ENCODE results near the gene MYO16.

MYO16 gene

DNA sequence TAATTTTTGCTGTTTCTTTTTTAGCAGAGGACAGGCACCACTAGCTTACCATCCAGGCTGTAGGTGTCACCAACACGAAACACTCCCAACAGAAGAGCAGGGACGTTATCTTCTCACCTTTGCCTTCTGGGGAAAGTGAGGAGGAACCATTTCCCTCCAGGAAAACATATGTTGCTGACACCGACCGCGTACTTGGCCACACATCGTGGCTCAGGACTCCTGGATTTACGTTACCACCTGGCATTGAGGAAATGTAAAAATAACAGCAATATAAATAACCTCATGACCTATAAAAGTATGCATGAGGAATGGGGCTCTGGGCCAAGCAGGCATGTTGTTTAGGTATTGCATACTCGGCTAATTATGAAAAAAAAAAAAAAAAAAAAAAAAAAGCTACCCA lies 525.1 kb downstream of the MYO16 start:
- intact Hi-C loops (cut with DNase I; ENCODE audit: low total_unique reads): no loop called here

DNA sequence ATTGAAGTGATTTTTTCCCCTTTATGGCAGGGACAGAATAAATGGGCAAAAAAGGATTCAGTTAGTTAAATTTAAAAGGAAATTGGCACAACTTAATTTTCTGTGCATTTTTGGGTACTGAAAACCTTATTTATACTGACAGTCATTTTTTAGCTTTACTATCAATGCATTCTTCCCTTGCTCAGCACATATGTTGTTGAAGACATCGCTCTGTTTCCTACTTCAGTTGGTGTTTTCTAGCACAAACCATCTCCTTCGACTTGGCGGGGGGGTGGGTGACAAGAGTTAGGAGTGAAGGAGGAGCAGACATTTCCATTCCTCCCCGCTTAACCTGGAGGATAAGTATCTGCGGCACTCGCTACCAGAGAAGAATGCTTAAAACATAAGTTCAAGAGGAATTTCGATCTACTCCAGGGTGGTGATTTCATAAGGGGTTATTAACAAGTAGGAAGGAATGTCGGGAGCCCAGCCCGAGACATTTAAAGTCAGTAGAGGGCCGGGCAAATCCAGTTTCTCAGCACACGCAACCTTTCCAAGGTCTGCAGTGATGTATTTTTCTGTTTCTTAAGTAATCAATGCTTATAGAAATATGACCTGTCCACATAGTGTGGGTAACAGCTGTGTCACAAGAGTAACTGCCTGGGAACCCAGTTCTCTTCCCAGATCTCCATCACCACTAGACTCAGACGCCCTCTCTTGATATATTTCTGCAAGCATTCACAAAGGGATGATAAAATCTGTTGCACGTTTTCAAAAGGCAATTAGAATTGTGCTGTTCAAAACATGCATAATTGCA lies 525.8 kb downstream of the MYO16 start:
- intact Hi-C loops (cut with DNase I; ENCODE audit: low total_unique reads): no loop called here
- no peaks in the 10 kb centered on the region for H3K9me3 ChIP-seq
- H3K27ac ChIP-seq: peak overlapping the region; percentile 68 to 78
- TF ChIP-seq, protein P1, sequence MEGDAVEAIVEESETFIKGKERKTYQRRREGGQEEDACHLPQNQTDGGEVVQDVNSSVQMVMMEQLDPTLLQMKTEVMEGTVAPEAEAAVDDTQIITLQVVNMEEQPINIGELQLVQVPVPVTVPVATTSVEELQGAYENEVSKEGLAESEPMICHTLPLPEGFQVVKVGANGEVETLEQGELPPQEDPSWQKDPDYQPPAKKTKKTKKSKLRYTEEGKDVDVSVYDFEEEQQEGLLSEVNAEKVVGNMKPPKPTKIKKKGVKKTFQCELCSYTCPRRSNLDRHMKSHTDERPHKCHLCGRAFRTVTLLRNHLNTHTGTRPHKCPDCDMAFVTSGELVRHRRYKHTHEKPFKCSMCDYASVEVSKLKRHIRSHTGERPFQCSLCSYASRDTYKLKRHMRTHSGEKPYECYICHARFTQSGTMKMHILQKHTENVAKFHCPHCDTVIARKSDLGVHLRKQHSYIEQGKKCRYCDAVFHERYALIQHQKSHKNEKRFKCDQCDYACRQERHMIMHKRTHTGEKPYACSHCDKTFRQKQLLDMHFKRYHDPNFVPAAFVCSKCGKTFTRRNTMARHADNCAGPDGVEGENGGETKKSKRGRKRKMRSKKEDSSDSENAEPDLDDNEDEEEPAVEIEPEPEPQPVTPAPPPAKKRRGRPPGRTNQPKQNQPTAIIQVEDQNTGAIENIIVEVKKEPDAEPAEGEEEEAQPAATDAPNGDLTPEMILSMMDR (IDR thresholded peaks at IDR 0.05): no peak
- H3K36me3 ChIP-seq: no peaks in the 10 kb centered on the region
- H3K4me3 ChIP-seq: peak overlapping the region in 1 of 2 donors; percentile 22
- peaks cover 0 to 48% (median 11%) of the 10 kb centered on the region in 4 donors for H3K4me1 ChIP-seq
- no peak for DNase-seq
- no peaks in the 10 kb centered on the region for H3K27me3 ChIP-seq

More for the DNA sequence above, 525.1 kb downstream of the MYO16 start:
- peak overlapping the region in 1 of 2 donors; percentile 78 for H3K27ac ChIP-seq
- peaks cover 0 to 42% (median 11%) of the 10 kb centered on the region in 4 donors for H3K4me1 ChIP-seq
- no peaks in the 10 kb centered on the region for H3K9me3 ChIP-seq
- DNase-seq: no peak
- H3K27me3 ChIP-seq: no peaks in the 10 kb centered on the region
- H3K36me3 ChIP-seq: no peaks in the 10 kb centered on the region
- no peak overlapping the region for H3K4me3 ChIP-seq
- TF ChIP-seq, protein P1 (IDR thresholded peaks at IDR 0.05): no peak

DNA sequence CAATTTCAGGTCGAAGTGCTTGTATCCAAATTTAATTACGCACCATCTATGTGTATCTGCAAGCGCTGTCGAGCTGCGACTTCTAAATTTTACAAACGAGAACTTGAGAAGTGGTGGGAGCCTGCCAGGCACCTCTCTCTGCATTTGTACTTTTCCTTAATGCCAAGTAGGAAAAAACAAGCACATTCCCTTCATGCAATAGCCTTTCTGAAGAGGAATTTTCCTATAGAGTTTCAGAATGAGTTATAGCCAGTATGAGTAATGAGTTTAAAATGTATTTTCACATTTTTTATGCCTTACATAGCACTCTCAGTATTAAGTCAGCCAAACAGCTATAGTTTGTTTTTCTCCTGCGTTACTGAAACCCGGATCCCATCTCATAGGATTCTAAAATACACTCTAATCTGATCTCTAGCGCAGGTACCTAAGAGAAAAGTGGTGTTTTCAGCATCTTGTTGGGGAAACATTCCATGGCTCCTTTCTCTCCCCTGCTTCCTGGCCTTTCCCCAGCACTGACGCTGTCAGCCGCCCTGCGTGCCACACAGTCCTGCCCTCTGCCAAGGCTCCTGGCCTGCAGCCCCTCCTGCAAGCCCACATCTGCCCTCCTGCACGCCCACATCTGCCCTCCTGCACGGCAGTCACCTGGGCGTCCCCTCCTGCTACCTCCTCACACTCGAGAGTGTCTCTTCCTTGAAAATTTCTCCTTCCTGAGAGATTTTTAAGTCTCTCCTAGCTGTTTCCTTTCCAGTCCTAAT lies 526.9 kb downstream of the MYO16 start:
- peak overlapping the region; percentile 68 to 78 for H3K27ac ChIP-seq
- DNase-seq: peak in 1 of 2 donors; percentile 70
- intact Hi-C loops (cut with DNase I; ENCODE audit: low total_unique reads): no loop called here

DNA sequence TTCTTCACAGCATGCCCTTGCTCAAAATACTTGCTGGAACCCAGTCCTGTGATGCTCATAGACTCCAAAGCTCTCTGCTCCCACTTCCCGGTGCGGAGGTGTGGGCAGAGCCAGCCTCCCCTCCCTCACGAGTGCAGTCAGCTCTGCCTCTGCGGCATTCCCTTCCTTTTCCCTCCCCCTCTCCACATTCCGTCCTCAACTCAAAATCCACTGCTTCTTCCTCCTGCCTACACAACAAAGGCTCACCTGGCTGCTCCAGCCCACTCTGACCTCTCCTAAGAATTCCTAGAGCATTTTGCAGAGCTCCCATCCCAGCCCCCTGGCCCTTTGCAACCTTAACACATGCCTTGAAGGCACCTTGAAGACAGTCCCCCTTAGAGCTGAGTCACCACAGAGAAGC lies 527.9 kb downstream of the MYO16 start:
- H3K27me3 ChIP-seq: no peaks in the 10 kb centered on the region
- peaks cover 0 to 51% (median 11%) of the 10 kb centered on the region in 4 donors for H3K4me1 ChIP-seq
- intact Hi-C loops (cut with DNase I; ENCODE audit: low total_unique reads): no loop called here
- no peaks in the 10 kb centered on the region for H3K36me3 ChIP-seq
- H3K4me3 ChIP-seq: no peak overlapping the region
- TF ChIP-seq, protein P1 (IDR thresholded peaks at IDR 0.05): no peak
- H3K9me3 ChIP-seq: no peaks in the 10 kb centered on the region
- DNase-seq: no peak
- H3K27ac ChIP-seq: peak overlapping the region; percentile 68 to 78

More for the DNA sequence above, 526.9 kb downstream of the MYO16 start:
- H3K4me3 ChIP-seq: peak overlapping the region; percentile 19 to 22
- no peaks in the 10 kb centered on the region for H3K9me3 ChIP-seq
- H3K4me1 ChIP-seq: peaks cover 0 to 51% (median 11%) of the 10 kb centered on the region in 4 donors
- H3K27me3 ChIP-seq: no peaks in the 10 kb centered on the region
- H3K36me3 ChIP-seq: no peaks in the 10 kb centered on the region
- TF ChIP-seq, protein P1 (IDR thresholded peaks at IDR 0.05): no peak

DNA sequence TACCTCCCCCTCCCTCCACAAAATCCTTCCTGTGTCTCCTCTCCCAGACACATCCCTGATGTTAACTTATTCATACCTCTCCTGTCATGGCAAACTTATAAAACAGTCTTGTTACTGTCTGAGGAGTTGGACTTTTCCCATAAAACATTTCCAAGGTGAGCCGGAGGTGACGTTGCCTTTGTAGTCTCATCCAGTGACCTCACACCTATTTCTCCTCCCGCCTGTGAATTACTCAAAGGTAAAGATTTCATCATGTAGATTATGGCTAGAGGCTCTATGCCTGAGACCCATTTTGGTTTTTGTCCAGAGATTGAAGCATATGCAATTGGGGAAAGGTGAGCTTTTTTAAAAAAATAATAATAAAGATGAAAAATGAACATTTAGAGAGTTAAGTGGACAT lies 529.0 kb downstream of the MYO16 start:
- Histone ChIP-seq H3K9me3 (no peaks in the 10 kb centered on the region), H3K27ac (peak overlapping the region in 1 of 2 donors; percentile 11), H3K4me1 (peaks cover 0 to 51% (median 11%) of the 10 kb centered on the region in 4 donors), H3K36me3 (no peaks in the 10 kb centered on the region), H3K27me3 (no peaks in the 10 kb centered on the region), H3K4me3 (no peak overlapping the region)
- no peak for DNase-seq
- intact Hi-C loops (cut with DNase I; ENCODE audit: low total_unique reads): no loop called here
- TF ChIP-seq, protein P1 (IDR thresholded peaks at IDR 0.05): no peak
